HepG2 (cell line): Measurements from ENCODE around the gene TXN2. TPM values are rescaled to one million over a fixed set of nuclear protein-coding genes. Genes with fewer than 3 reads are reported as not detected.
A peak's percentile ranks its signal among the peaks of the same experiment; 100 is the strongest.

Experiments
- ATF3 ChIP-seq: sonication (generic); formaldehyde crosslinking; IDR thresholded peaks from 2 replicates; pipeline ENCODE4 v1.4.0; 2020; ENCODE audit warnings: missing genetic modification reagents
- ETV5 ChIP-seq: IDR thresholded peaks from 2 replicates; pipeline ENCODE4 v1.6.1; 2018; ENCODE audit warnings: missing biosample characterization, missing genetic modification reagents, inconsistent platforms, borderline replicate concordance
- FOSL1 ChIP-seq: sonication (generic); formaldehyde crosslinking; IDR thresholded peaks from 2 replicates; pipeline ENCODE4 v1.9.0; 2021; ENCODE audit warnings: missing genetic modification reagents, borderline replicate concordance
- HDAC1 ChIP-seq: sonication (generic); formaldehyde crosslinking; IDR thresholded peaks from 2 replicates; pipeline ENCODE4 v1.5.1; 2020; ENCODE audit warnings: mild to moderate bottlenecking, missing genetic modification reagents
- HMG20A ChIP-seq: IDR thresholded peaks from 2 replicates; pipeline ENCODE4 v1.6.1; 2016; ENCODE audit warnings: borderline replicate concordance
- IRF2 ChIP-seq: IDR thresholded peaks from 2 replicates; pipeline ENCODE4 v1.6.1; 2018; ENCODE audit warnings: missing genetic modification reagents, missing compliant biosample characterization
- MTA3 ChIP-seq: sonication (generic); formaldehyde crosslinking; IDR thresholded peaks from 2 replicates; pipeline ENCODE4 v1.4.0; 2020; ENCODE audit warnings: missing genetic modification reagents
- NCOA1 ChIP-seq: sonication (generic); formaldehyde crosslinking; IDR thresholded peaks from 2 replicates; pipeline ENCODE4 v1.9.0; 2021; ENCODE audit warnings: missing genetic modification reagents
- NFE2 ChIP-seq: sonication (generic); formaldehyde crosslinking; IDR thresholded peaks from 2 replicates; pipeline ENCODE4 v1.4.0; 2020; ENCODE audit warnings: missing genetic modification reagents
- NFIB ChIP-seq: sonication (generic); formaldehyde crosslinking; IDR thresholded peaks from 2 replicates; pipeline ENCODE4 v1.9.0; 2021; ENCODE audit warnings: missing genetic modification reagents, mild to moderate bottlenecking, borderline replicate concordance
- PHF21A ChIP-seq: sonication (generic); formaldehyde crosslinking; IDR thresholded peaks from 2 replicates; pipeline ENCODE4 v1.5.0; 2020; ENCODE audit warnings: mild to moderate bottlenecking, missing genetic modification reagents
- PRDM10 ChIP-seq: sonication (generic); formaldehyde crosslinking; IDR thresholded peaks from 2 replicates; pipeline ENCODE4 v1.4.0; 2020; ENCODE audit warnings: low read depth, missing genetic modification reagents
- RARA ChIP-seq: IDR thresholded peaks from 2 replicates; pipeline ENCODE4 v1.6.1; 2016; ENCODE audit warnings: missing genetic modification reagents, missing compliant biosample characterization
- RNF2 ChIP-seq: fragments of 450-650 bp; conservative IDR thresholded peaks from 2 replicates; pipeline ENCODE4 v1.6.1; 2016; ENCODE audit warnings: low read depth
- SALL1 ChIP-seq: sonication (generic); formaldehyde crosslinking; IDR thresholded peaks from 2 replicates; pipeline ENCODE4 v1.8.0; 2022; ENCODE audit warnings: mild to moderate bottlenecking, missing genetic modification reagents
- SAP130 ChIP-seq: IDR thresholded peaks from 2 replicates; pipeline ENCODE4 v1.6.1; 2016; ENCODE audit warnings: low read depth
- SRSF1 ChIP-seq: fragments of 200-400 bp; formaldehyde crosslinking; optimal IDR thresholded peaks from 2 replicates; pipeline ENCODE3; 2017; ENCODE audit warnings: mild to moderate bottlenecking, low read depth, low read length, moderate library complexity
- ZNF160 ChIP-seq: sonication (generic); formaldehyde crosslinking; IDR thresholded peaks from 2 replicates; pipeline ENCODE4 v1.8.0; 2022; ENCODE audit warnings: mild to moderate bottlenecking, inconsistent platforms, missing genetic modification reagents
- ZNF33A ChIP-seq: sonication (generic); formaldehyde crosslinking; IDR thresholded peaks from 2 replicates; pipeline ENCODE4 v1.5.1; 2020; ENCODE audit warnings: missing genetic modification reagents, mild to moderate bottlenecking, moderate library complexity, borderline replicate concordance
- ZNF547 ChIP-seq: sonication (generic); formaldehyde crosslinking; IDR thresholded peaks from 2 replicates; pipeline ENCODE4 v1.5.1; 2020; ENCODE audit warnings: mild to moderate bottlenecking, missing genetic modification reagents
- ZNF605 ChIP-seq: sonication (generic); formaldehyde crosslinking; IDR thresholded peaks from 2 replicates; pipeline ENCODE4 v1.8.0; 2022; ENCODE audit warnings: mild to moderate bottlenecking, missing genetic modification reagents
- polyA plus RNA-seq, 8 experiments: library from polyadenylated mRNA; depleted of rRNA in 3 of 8; stranded (reverse) in 7 of 8; unstranded in 1 of 8; fragments of >200 nt; fragmentation: Illumina TruSeq in 4 of 8; extraction: Trizol in 4 of 8; gene quantifications; 2 replicates each; pipeline versions ENCODE4 v1.2.1 to v1.2.3, GENCODE V29; 2011 to 2016; ENCODE audit warnings: low read depth in 4 of 8, missing spikeins in 1 of 8, mixed read lengths in 1 of 8; ENCODE audit not compliant: insufficient read depth in 1 of 8
- total RNA-seq, 5 experiments: library from RNA; depleted of rRNA; stranded (reverse); fragments of >200 nt; fragmentation: Illumina TruSeq; extraction: Trizol; gene quantifications; 2 replicates each; pipeline ENCODE4 v1.2.3, GENCODE V29; 2016; ENCODE audit warnings: low read depth in 1 of 5

The TXN2 gene
- total and polyA plus RNA-seq, 2 of the 13 experiments (the other 11 are each of a cell fraction or from before 2014, with no cell fraction given) = 41.4 to 109 TPM

GRCh38 chr22:36439481-36440271 is 41.8 kb downstream of the TXN2 start (continued):
- TF ChIP-seq PRDM10 (CRISPR knock-in tag) (peak; percentile 52; the same call in 1 of the 2 replicates), SRSF1 (no peak), NCOA1 (CRISPR knock-in tag) (no peak), MTA3 (no peak), ZNF160 (CRISPR knock-in tag) (no peak), HMG20A (CRISPR knock-in tag) (peak; percentile 34; the same call in 1 of the 2 replicates), SALL1 (0 out of 2 replicates have a peak, but pooled peaks have one; percentile 18), NFE2 (CRISPR knock-in tag) (no peak), HDAC1 (CRISPR knock-in tag) (peak; percentile 50; the same call in 1 of the 2 replicates), ZNF605 (CRISPR knock-in tag) (0 out of 2 replicates have a peak, but pooled peaks have one; percentile 9), PHF21A (CRISPR knock-in tag) (peak; percentile 16; the same call in 1 of the 2 replicates), RNF2 (no peak), IRF2 (CRISPR knock-in tag) (no peak), ATF3 (CRISPR knock-in tag) (peak; percentile 62; the same call in 1 of the 2 replicates), ZNF33A (CRISPR knock-in tag) (no peak), NFIB (CRISPR knock-in tag) (no peak), SAP130 (peak; percentile 83), ZNF547 (CRISPR knock-in tag) (no peak), ETV5 (CRISPR knock-in tag) (peak; percentile 63; the same call in 1 of the 2 replicates), RARA (CRISPR knock-in tag) (peak; percentile 66), FOSL1 (peak; percentile 54; the same call in 1 of the 2 replicates)
